Measurements from ENCODE around the gene TRMU.

Gene TRMU

GRCh38 chr22:46337870-46338269, 2.4 kb downstream of the TRMU start:
- DNase-seq = no peak

- no peak for DNase-seq
Observed at GRCh38 chr22:46338636-46339035, 3.1 kb downstream of the TRMU start.

GRCh38 chr22:46339956-46340355, 4.4 kb downstream of the TRMU start:
- DNase-seq = no peak

- DNase-seq = no peak
Observed at GRCh38 chr22:46340676-46341075, 5.2 kb downstream of the TRMU start.

GRCh38 chr22:46346680-46347405, 11.3 kb downstream of the TRMU start:
- DNase-seq = no peak

- no peak for DNase-seq
Observed at GRCh38 chr22:46347646-46348045, 12.1 kb downstream of the TRMU start.

GRCh38 chr22:46348099-46348695, 12.7 kb downstream of the TRMU start:
- no peak for DNase-seq

- DNase-seq = no peak
Observed at GRCh38 chr22:46349238-46349637, 13.7 kb downstream of the TRMU start.

GRCh38 chr22:46349681-46350080, 14.2 kb downstream of the TRMU start:
- no peak for DNase-seq

GRCh38 chr22:46350121-46350520, 14.6 kb downstream of the TRMU start:
- no peak for DNase-seq

- DNase-seq = no peak
Observed at GRCh38 chr22:46350646-46351045, 15.1 kb downstream of the TRMU start.

GRCh38 chr22:46351131-46351735, 15.7 kb downstream of the TRMU start:
- DNase-seq = no peak

GRCh38 chr22:46351767-46352166, 16.3 kb downstream of the TRMU start:
- no peak for DNase-seq

- no peak for DNase-seq
Observed at GRCh38 chr22:46352276-46352675, 16.8 kb downstream of the TRMU start.

- no peak for DNase-seq
Observed at GRCh38 chr22:46352691-46353386, 17.3 kb downstream of the TRMU start.

- DNase-seq = no peak
Observed at GRCh38 chr22:46353483-46354105, 18.1 kb downstream of the TRMU start.

GRCh38 chr22:46354176-46354992, 18.9 kb downstream of the TRMU start:
- no peak for DNase-seq

GRCh38 chr22:46354993-46355305, 19.4 kb downstream of the TRMU start:
- DNase-seq = no peak

GRCh38 chr22:46355369-46355995, 20.0 kb downstream of the TRMU start:
- DNase-seq = peak; percentile 72

GRCh38 chr22:46355996-46356471, 20.5 kb downstream of the TRMU start:
- DNase-seq = no peak

GRCh38 chr22:46356496-46357480, 21.3 kb downstream of the TRMU start:
- DNase-seq = no peak

Data from suppressor macrophage treated with lipopolysaccharide for 4 hours (primary cell).